Liver (tissue), 3 donors: ENCODE results near the gene CRABP2.

Experiments used
- ATF3 ChIP-seq: IDR thresholded peaks from 2 replicates; pipeline ENCODE4 v1.6.1; 2016; ENCODE audit warnings: antibody characterized with exemption
- CTCF ChIP-seq: fragments of 150-350 bp; IDR thresholded peaks from 2 replicates; pipeline ENCODE4 v1.5.1; 2017; ENCODE audit warnings: improper control_type of control experiment, low read depth, low read length; ENCODE audit not compliant: missing input control
- MAX ChIP-seq: IDR thresholded peaks from 2 replicates; pipeline ENCODE4 v1.6.1; 2016; ENCODE audit warnings: antibody characterized with exemption
- SP1 ChIP-seq: IDR thresholded peaks from 2 replicates; pipeline ENCODE4 v1.6.1; 2018; ENCODE audit warnings: antibody characterized with exemption, mild to moderate bottlenecking
- TAF1 ChIP-seq: conservative IDR thresholded peaks from 2 replicates; pipeline ENCODE4 v1.6.1; 2016; ENCODE audit warnings: antibody characterized with exemption, mild to moderate bottlenecking
- donor health status: healthy.
- donor health status: healthy.

GRCh38 chr1:156655904-156656516 is 49.4 kb downstream of the CRABP2 start:
- no peak for TF ChIP-seq TAF1
- no peak for TF ChIP-seq CTCF
- no peak for TF ChIP-seq SP1
- no peak for TF ChIP-seq MAX
- TF ChIP-seq ATF3, result no peak
